Epithelial cell of prostate (primary cell): Measurements from ENCODE around the gene PARM1.

ENCODE experiments used
- DNase-seq: peaks from one replicate; pipeline ENCODE4 v3.0.0-alpha.2; 2011; ENCODE audit warnings: low read depth, low spot score
- H3K27ac ChIP-seq: fragments of 450-650 bp; 2 replicates; pipeline ENCODE4 v1.5.1; 2017; ENCODE audit warnings: mild to moderate bottlenecking

PARM1 gene, protein sequence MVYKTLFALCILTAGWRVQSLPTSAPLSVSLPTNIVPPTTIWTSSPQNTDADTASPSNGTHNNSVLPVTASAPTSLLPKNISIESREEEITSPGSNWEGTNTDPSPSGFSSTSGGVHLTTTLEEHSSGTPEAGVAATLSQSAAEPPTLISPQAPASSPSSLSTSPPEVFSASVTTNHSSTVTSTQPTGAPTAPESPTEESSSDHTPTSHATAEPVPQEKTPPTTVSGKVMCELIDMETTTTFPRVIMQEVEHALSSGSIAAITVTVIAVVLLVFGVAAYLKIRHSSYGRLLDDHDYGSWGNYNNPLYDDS

DNA sequence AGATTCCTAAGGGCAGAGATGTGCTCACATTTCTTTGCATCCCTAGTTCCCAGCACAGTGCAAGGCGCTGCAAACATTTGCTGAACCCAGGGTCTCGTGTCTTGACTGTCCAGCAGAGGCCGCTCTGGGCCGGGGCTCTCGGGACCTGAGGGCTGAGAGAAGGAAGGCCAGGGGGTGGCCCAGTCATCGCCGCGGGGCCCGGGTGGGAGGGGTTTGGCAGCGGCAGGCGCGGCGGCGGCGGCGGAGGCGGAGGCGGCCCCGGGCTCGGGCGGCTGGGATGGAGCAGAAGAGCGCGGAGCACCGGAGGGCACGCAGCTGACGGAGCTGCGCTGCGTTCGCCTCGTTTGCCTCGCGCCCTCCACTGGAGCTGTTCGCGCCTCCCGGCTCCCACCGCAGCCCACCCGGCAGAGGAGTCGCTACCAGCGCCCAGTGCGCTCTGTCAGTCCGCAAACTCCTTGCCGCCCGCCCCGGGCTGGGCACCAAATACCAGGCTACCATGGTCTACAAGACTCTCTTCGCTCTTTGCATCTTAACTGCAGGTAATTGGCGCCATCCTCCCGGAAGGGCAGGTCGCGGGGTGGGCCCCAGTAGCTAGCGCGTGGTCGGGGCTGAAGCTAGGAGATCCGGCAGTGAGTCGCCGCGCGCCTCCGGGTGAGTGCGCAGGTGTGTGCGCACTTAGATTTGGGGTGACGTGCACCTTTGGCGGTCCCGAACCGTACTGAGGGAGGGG, at the start of gene PARM1:
Gene PARM1, plus strand, starts transcription at position 285 of the 730 bp plus-strand sequence. Its CDS starts 212 bp downstream, at position 497.
- H3K27ac ChIP-seq = no peak within 1 kb of the TSS
- DNase-seq = peak; percentile 16

GRCh38 chr4:74884266-74884665, 48.6 kb upstream of the PARM1 start:
- DNase-seq = no peak
- no peak overlapping the region for H3K27ac ChIP-seq

DNA sequence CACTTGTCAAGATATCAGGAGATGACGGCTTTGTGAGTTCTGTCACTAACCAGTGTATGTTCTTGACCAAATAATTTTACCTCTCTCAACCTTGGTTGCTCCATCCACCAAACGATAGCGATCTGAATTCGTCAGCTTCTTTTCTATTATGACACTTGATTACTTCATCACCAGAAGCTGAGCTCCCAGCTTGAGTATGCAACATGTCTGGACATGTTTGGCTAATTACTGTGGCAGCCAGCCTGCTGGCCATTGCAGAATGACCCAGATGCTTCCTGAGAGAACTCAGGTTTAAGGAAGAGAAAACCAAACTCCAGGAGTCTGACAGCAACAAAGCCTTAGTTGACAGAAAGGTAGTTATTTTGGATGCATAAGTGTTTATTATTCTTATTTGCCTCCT, 46.4 kb upstream of the PARM1 start:
- DNase-seq = peak; percentile 95
- H3K27ac ChIP-seq = peak overlapping the region; percentile 81

DNA sequence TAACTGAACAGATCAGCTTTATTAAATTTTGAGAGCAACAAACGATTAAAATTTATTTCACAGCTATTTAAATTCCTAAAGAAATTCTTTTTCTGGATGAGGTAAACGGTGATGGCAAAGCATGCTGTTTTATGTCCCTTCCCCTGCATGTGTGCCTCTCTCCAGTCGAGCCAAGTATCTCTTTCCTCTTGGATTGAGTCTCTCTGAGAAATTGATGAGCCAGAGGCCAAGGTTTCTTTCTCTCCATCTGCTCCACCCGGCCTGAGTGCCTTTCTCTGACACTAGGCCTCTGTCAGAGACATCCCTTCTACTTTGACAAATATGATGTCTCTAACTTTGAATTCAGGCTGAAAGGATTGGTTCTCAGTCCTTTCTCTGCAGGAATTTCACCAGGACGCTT, 42.6 kb upstream of the PARM1 start:
- H3K27ac ChIP-seq = no peak overlapping the region
- no peak for DNase-seq

DNA sequence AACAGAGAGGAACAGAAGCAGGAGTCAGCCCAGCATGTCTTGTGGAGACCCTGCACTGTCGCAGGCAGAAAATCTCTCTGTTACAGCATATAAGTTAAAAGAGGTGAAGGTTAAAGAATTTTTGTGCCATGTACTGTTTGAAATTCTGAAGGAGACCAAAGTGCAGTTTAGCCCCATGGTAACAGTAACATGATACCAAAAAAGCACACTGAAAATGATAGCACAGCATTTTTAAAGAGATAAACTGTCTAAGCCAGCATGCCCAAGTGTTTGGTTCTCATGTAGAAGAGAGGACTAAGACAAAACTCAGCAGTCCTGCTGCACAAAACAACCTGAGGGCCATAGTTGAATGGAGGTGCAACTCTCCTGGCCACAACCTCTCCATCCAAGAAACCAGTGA, 41.9 kb upstream of the PARM1 start:
- no peak overlapping the region for H3K27ac ChIP-seq
- no peak for DNase-seq

GRCh38 chr4:74893171-74893570, 39.7 kb upstream of the PARM1 start:
- H3K27ac ChIP-seq = no peak overlapping the region
- DNase-seq = no peak

DNA sequence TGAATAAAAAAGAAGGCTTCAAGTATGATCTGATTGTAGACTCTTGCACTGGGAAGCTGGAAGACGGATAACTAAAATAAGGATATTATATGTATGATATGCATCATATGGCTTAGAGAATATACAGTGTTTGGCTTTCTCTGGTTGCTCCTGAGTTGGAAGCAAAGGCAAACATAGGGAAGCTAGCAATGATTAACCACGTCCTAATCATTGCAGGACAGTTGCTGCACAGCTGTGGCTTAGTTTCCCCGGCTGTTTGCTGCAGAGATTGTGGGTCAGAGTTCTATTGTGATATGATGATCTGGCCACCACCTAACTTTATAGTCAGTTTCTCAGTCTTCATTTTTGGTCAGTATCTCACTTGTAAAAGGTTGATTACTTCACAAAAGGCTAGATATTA, 36.3 kb upstream of the PARM1 start:
- H3K27ac ChIP-seq = peak overlapping the region; percentile 42
- no peak for DNase-seq

DNA sequence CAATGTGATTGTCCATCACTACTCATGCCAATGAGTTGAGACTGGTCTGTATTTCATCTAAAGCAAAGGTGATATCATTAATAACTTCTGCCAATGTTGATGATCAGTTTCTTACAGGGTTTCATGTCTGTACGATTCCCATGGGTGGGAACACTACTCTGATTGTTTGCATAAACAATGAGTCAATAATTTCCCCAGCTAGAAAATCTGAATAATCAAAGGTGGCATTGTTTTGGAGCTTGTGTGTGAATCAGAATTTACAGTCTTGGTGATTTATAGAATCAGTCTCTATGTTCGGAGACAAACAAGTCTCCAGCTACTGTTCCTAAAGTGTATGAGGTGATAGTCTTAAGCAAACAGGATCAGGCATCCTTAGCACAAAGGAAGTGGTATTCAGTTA, 35.5 kb upstream of the PARM1 start:
- peak; percentile 81 for DNase-seq

GRCh38 chr4:74900862-74901261, 32.1 kb upstream of the PARM1 start:
- H3K27ac ChIP-seq = no peak overlapping the region
- DNase-seq = no peak

More for the DNA sequence above, 35.5 kb upstream of the PARM1 start:
- H3K27ac ChIP-seq = peak overlapping the region; percentile 42

GRCh38 chr4:74904509-74905065, 28.3 kb upstream of the PARM1 start:
- no peak overlapping the region for H3K27ac ChIP-seq
- DNase-seq = no peak

DNA sequence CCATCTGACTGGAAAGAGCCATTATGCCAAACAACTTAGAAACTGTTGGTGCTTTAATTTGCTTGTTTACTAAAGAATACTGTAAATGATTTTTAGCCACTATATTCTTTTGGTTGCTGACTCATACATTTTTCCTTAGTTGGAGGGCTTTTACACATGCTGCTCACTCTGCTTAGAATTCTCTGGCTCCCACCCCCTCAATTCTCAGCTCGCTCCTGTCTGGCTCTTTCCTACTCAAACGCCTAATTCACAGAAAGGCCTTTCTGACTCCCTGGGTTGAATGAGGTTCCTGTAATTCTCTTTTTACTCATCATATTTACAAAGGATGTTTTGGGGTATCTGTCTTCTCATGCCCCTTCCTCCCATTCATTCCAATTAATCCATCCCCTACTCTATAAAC, 26.1 kb upstream of the PARM1 start:
- no peak for DNase-seq
- no peak overlapping the region for H3K27ac ChIP-seq

DNA sequence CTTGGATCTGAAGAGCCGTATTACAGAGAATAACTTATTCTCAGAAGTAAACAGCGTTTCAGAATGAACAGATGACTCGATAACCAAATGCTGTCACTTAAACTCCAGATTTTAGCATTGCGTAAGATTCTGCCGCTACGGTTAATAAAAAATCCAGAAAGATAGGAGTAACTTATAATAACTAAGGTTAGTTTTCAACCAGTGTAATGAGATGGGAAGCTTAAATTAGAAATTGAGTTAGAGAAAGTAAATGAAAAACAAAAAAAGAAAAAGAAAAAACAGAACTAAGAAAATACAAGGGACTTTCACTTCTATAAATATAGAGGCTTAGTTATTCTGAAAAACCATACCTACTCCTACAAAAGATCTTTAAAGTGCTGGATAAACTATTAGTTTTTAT, 13.1 kb upstream of the PARM1 start:
- H3K27ac ChIP-seq = no peak overlapping the region
- no peak for DNase-seq

DNA sequence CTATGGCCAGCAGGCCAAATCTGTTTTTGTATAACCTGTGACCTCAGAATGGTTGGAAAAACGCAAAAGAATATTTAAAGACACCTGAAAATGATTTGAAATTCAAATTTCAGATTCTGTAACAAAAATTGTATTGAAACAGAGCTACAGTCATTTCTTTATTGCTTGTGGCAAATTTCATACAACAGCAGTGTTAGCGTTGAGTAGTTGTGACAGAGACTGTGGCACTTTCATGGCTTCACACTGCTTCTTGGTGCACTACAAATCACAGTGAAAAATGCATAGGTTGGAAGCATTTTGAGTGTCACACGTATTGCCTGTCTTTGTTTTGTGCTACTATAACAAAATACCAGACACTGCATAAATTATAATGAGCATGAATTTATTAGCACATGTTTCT, 12.2 kb upstream of the PARM1 start:
- H3K27ac ChIP-seq = no peak overlapping the region
- no peak for DNase-seq

DNA sequence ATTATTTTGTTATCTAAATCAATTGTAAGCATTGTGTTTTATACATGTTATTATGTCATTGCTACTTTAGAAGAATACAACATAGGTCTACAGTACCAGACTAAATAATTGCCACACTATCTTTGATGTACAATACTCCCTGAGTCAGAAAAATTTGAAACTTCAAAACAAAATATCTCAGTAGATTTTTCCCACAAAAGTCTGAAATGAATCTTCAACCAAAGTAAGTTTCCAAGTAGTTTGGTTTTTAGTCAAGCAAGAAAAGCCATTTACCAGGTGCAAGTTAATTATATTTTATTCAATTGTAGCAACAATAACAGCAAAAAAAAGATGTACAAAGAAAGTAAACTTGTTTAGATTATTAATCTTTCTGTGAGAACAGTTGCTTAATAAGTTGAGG, 11.4 kb upstream of the PARM1 start:
- no peak overlapping the region for H3K27ac ChIP-seq
- DNase-seq = no peak

DNA sequence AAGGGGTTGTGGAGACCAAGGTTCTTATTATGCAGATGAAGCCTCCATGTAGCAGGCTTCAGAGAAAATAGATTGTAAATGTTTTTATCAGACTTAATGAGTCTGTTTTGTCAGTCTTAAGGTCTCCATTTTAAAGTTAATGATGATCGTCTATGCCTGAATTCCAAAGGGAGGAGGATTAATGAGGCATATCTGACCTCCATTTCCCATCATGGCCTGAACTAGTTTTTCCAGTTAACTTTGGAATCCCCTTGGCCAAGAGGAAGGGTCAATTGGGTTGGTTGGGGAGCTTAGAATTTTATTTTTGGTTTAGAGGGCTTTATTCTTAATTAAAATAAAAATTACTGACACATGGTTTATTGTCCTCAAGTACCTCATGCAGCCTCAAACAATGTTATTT, 6.9 kb upstream of the PARM1 start:
- H3K27ac ChIP-seq = no peak overlapping the region
- DNase-seq = no peak

- no peak overlapping the region for H3K27ac ChIP-seq
- DNase-seq = no peak
Measured at GRCh38 chr4:74930162-74930561, 2.8 kb upstream of the PARM1 start.

GRCh38 chr4:74931376-74931775, 1.5 kb upstream of the PARM1 start:
- no peak for DNase-seq
- H3K27ac ChIP-seq = no peak overlapping the region

- no peak for DNase-seq
- H3K27ac ChIP-seq = no peak overlapping the region
Measured at GRCh38 chr4:74932010-74932409, 906 bp upstream of the PARM1 start.

DNA sequence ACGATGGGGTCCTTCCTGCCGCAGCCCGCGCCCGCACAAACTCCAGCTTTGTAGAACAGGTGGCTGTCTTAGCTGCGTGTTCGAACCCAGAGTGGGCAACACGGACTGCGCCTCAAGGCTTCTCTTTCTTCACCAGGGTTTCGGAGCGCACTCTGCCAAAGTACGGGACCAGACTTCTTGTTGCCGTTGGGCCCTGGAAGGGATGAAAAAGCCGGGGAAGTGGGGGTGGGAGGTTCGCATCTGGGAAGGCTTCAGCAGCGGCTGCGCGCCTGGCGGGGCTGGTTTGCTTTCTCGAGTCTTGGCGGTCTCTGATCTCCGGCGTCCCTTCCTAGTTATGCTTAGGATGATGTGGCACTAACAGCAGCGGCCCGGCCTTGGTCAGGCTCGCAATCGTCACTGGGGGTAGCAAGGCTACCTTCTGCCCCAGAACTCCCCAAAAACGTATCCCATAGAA, 673 bp downstream of the PARM1 start:
- no peak for DNase-seq
- H3K27ac ChIP-seq = no peak overlapping the region

DNA sequence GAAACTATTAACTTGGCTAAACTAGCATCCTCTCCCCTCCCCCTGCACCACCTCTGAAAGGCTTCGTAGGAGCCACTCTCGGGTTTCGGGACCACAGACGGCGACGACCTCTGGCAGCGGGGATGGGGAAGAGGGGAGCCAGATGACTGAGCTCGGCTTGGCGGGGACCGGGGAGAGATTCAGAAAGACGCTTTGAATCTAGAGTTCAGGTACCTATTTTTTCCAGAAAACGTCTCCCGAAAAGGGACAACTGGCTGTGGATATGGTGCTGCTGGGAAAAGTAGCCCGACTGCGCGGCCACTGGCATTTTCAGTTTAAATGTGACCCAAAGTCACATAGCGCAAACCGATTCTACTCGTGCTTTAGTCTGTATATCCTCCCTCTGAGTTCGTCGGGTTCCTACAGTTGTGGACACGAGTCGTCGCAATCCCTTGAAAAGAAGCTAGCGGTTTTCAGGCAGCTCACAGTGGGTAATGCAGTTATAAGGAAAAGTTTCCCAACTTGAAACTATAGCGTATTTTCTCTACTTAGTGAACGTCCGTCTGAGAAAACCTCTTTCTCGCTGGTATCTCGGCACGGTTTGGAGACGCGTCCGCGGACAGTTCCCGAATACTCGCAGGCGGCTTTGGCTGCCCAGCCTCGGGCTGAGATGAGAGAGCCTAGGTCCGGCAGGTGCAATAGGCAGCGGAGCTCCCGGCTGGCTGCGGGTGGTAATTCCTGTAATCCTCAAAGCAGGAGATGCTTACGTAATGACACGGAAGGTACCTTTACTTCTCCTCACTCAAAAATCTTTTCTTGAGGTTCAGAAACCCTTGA, 1.3 kb downstream of the PARM1 start:
- no peak for DNase-seq
- H3K27ac ChIP-seq = no peak overlapping the region

- no peak for DNase-seq
- no peak overlapping the region for H3K27ac ChIP-seq
Measured at GRCh38 chr4:74934888-74935287, 2.0 kb downstream of the PARM1 start.
